ENCODE data around the gene ICAM4. TPM values are rescaled to one million over a fixed set of nuclear protein-coding genes. Genes with fewer than 3 reads are reported as not detected.

ICAM4 gene
- total and polyA plus RNA-seq, 2 of the 13 experiments (the other 11 are each of a cell fraction or from before 2014, with no cell fraction given) = 2.9 to 4.0 TPM

GRCh38 chr19:10334588-10335351, 48.0 kb downstream of the ICAM4 start (continued):
- TF ChIP-seq ZNF382 (CRISPR knock-in tag; IDR thresholded peaks at IDR 0.05; ENCODE audit: borderline replicate concordance) (no peak), MZF1 (CRISPR knock-in tag; IDR thresholded peaks at IDR 0.05; ENCODE audit: borderline replicate concordance) (no peak), RNF2 (conservative IDR thresholded peaks at IDR 0.05; ENCODE audit: low read depth) (no peak), ARNTL (CRISPR knock-in tag; IDR thresholded peaks at IDR 0.05) (peak; percentile 72; the same call in 1 of the 2 replicates), HOXA7 (CRISPR knock-in tag; IDR thresholded peaks at IDR 0.05) (no peak), NR0B2 (CRISPR knock-in tag; IDR thresholded peaks at IDR 0.05) (peak; percentile 61; the same call in 1 of the 2 replicates), ZFAT (CRISPR knock-in tag; conservative IDR thresholded peaks at IDR 0.05) (no peak), ZNF570 (CRISPR knock-in tag; IDR thresholded peaks at IDR 0.05; ENCODE audit: borderline replicate concordance) (no peak), FOXP1 (IDR thresholded peaks at IDR 0.05) (no peak), FOXP1 (CRISPR knock-in tag; IDR thresholded peaks at IDR 0.05) (no peak), STAG1 (CRISPR knock-in tag; IDR thresholded peaks at IDR 0.05) (no peak), PRDM10 (CRISPR knock-in tag; IDR thresholded peaks at IDR 0.05; ENCODE audit: low read depth) (peak; percentile 91), CC2D1A (CRISPR knock-in tag; IDR thresholded peaks at IDR 0.05) (no peak), NONO (IDR thresholded peaks at IDR 0.05) (no peak), NONO (CRISPR knock-in tag; conservative IDR thresholded peaks at IDR 0.05) (peak; percentile 52; the same call in 1 of the 2 replicates), PCBP2 (optimal IDR thresholded peaks at IDR 0.05; ENCODE audit: low read depth, low read length, poor library complexity, severe bottlenecking) (no peak), PBX3 (CRISPR knock-in tag; IDR thresholded peaks at IDR 0.05; ENCODE audit: borderline replicate concordance) (no peak), AHDC1 (CRISPR knock-in tag; IDR thresholded peaks at IDR 0.05; ENCODE audit: borderline replicate concordance) (0 out of 2 replicates have a peak, but pooled peaks have one; percentile 14), JDP2 (CRISPR knock-in tag; IDR thresholded peaks at IDR 0.05; ENCODE audit: borderline replicate concordance) (no peak)
